T-helper 22 cell (primary cell): Measurements from ENCODE around the gene SLC24A2.
"Not testable (repeated sequence)": the region's sequence is repeated elsewhere in the genome, so short reads cannot be mapped to it uniquely, and the experiment has no call there.

Experiments
- DNase-seq: peaks from one replicate; pipeline ENCODE4 v3.0.0-alpha.2; 2020; ENCODE audit warnings: low read depth

The SLC24A2 gene

GRCh38 chr9:19788614-19789271, at the start of gene SLC24A2:
SLC24A2 (minus strand) TSS chr9:19789037.
- no peak for DNase-seq

GRCh38 chr9:19833331-19833730, 44.5 kb upstream of the SLC24A2 start:
- not testable (repeated sequence) for DNase-seq

- DNase-seq, result no peak
These were observed 42.0 kb upstream of the SLC24A2 start for GRCh38 chr9:19830796-19831195.

- DNase-seq, result no peak
These were observed 39.8 kb upstream of the SLC24A2 start for GRCh38 chr9:19828576-19829109.

GRCh38 chr9:19816769-19817168, 27.9 kb upstream of the SLC24A2 start:
- DNase-seq, result no peak

GRCh38 chr9:19812194-19812593, 23.4 kb upstream of the SLC24A2 start:
- DNase-seq, result no peak

- DNase-seq, result no peak
These were observed 20.8 kb upstream of the SLC24A2 start for GRCh38 chr9:19809422-19810269.

GRCh38 chr9:19807182-19807892, 18.5 kb upstream of the SLC24A2 start:
- no peak for DNase-seq

GRCh38 chr9:19804431-19804830, 15.6 kb upstream of the SLC24A2 start:
- no peak for DNase-seq

GRCh38 chr9:19800884-19801283, 12.0 kb upstream of the SLC24A2 start:
- DNase-seq, result no peak

GRCh38 chr9:19799784-19800183, 10.9 kb upstream of the SLC24A2 start:
- DNase-seq, result no peak

GRCh38 chr9:19788152-19788551, 685 bp downstream of the SLC24A2 start:
- DNase-seq, result no peak

GRCh38 chr9:19787672-19788071, 1.2 kb downstream of the SLC24A2 start:
- no peak for DNase-seq

- no peak for DNase-seq
These were observed 3.6 kb downstream of the SLC24A2 start for GRCh38 chr9:19785230-19785629.

- no peak for DNase-seq
These were observed 4.7 kb downstream of the SLC24A2 start for GRCh38 chr9:19784136-19784535.

GRCh38 chr9:19783500-19783899, 5.3 kb downstream of the SLC24A2 start:
- no peak for DNase-seq

- no peak for DNase-seq
These were observed 6.8 kb downstream of the SLC24A2 start for GRCh38 chr9:19782005-19782404.

GRCh38 chr9:19781240-19781639, 7.6 kb downstream of the SLC24A2 start:
- no peak for DNase-seq

- DNase-seq, result no peak
These were observed 17.4 kb downstream of the SLC24A2 start for GRCh38 chr9:19771446-19771845.

- DNase-seq, result no peak
These were observed 17.9 kb downstream of the SLC24A2 start for GRCh38 chr9:19770973-19771372.

- DNase-seq, result no peak
These were observed 19.6 kb downstream of the SLC24A2 start for GRCh38 chr9:19769213-19769612.

- no peak for DNase-seq
These were observed 20.0 kb downstream of the SLC24A2 start for GRCh38 chr9:19768798-19769197.

- DNase-seq, result no peak
These were observed 29.8 kb downstream of the SLC24A2 start for GRCh38 chr9:19759066-19759465.
